HG02571 (cell line): ENCODE data around the gene HYOU1.
"Not testable (repeated sequence)": the region's sequence is repeated elsewhere in the genome, so short reads cannot be mapped to it uniquely, and the experiment has no call there.

Experiments used
- ATAC-seq: cut with Tn5 transposase; IDR thresholded peaks from one replicate; pipeline ENCODE4 v1.9.1; 2021; ENCODE audit warnings: mild to moderate bottlenecking, moderate library complexity; ENCODE audit not compliant: unreplicated experiment

HYOU1 gene

DNA sequence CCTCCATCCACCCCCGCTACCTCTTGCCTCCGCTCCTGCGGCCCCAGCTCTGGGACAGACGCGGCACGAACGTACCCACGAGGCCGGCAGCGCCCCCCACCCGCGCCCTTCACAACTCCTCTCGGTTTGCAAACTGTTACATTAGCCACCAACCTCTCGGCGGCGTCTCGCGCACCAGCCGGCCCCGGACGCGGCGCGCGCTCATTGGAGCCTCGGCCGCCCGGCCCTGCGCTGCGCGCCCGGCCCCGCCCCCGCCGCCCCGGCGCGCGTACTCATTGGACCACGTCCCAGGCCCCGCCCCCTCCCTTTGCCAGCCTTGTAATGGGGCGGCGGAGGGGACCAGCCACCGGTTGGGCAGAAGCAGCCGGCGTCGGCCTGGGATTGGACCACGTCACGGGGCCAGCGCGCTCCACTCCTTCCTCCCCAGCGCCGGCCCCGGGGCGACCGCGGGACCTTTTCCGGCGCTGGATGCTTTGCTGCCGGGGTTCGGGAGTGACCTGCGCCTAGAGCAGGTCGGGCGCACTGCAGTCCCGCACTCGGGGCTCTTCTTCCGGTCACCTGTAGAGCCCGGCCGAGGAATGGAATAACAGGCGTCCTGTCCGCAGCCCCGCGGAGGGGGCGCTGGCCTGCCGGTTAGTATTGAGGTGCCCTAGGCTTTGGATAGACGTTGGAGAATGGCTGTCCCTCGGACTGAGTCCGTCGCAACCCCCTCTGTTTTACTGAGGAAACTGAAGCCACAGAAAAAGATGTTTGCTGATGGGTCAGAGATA lies at the start of gene HYOU1:
Gene HYOU1 (minus strand): TSS at position 206 of the 770 bp plus-strand sequence. CDS start 1,045 bp downstream, outside the sequence.
- peak; percentile 93 for ATAC-seq

GRCh38 chr11:119103793-119104192 lies 46.8 kb upstream of the HYOU1 start:
- no peak for ATAC-seq

DNA sequence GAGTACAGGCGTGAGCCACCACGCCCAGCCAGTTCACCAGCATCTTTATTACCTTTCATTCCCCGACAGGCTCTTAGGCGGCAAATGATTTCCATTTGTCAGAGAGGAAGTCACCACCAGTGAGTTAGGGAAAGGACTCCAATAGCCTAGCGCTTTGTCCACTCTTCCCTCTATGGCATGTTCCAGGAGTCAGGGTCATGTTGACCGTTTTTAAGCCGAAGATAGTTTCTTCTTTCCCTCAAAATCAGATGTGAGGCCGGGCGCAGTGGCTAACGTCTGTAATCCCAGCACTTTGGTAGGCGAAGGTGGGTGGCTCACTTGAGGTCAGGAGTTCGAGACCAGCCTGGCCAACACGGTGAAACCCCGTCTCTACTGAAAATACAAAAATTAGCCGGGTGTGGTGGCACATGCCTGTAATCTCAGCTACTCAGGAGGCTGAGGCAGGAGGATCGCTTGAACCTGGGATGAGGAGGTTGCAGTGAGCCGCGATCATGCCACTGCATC lies 46.2 kb upstream of the HYOU1 start:
- ATAC-seq: not testable (repeated sequence)

GRCh38 chr11:119101759-119102423 lies 44.9 kb upstream of the HYOU1 start, which contains the start of gene DPAGT1:
TSS of gene DPAGT1 (minus strand) at chr11:119101853. CDS start at chr11:119101655, 198 bp downstream.
- ATAC-seq: peak; percentile 81

GRCh38 chr11:119100994-119101758 lies 44.2 kb upstream of the HYOU1 start:
- ATAC-seq: peak; percentile 20

DNA sequence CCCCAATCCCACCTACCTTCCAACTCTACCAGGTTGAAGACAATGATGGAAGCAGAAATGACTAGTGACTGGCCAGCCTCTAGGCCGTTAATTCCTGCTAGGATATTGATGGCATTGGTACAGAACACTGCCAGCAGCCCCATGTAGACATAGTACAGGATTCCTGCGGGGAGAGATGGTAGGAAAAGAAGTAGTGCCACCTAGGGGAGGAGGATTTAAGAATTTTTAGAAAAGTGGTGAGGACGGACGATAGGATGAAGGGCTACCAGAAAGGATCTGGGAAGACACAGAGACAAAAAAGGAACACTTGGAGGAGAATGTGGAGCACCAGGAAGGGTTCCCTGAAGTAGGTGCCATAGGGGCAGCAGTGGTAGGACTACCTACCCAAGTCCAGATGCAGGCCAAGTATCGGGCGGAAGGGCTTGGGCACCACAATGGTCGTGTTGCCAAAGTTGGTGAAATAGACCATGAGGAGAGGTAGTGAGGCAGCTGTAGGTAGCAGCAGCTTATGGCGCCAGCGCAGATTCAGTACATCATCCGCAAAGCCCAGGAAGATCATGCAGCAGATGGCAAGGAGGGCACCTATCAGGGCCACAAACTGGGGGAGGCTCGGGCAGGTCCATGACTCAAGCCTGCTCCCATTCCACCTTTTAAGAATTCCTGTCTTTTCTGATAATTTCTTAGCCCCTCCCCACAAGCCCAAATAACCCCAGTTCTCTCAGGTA lies 43.4 kb upstream of the HYOU1 start:
- no peak for ATAC-seq

DNA sequence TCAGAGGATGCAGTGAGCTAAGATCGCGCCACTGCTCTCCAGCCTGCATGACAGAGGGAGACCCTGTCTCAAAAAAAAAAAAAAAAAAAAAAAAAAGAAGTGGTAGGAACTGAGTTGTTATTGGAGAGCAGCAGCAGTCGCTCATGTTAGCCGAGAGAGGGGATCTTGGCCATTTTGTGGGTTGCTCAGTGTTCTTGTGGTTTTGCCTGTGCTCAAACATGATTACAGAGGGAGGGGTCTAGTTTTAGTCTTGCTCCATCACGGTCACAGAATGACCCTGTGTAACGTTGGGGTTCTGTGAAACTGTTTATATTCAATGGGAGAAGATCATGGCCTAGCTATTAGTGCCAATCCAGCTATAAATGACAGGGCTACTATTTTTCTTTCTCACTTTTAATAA lies 42.7 kb upstream of the HYOU1 start:
- no peak for ATAC-seq

- ATAC-seq: peak; percentile 78
Measured at GRCh38 chr11:119095066-119095880, 38.3 kb upstream of the HYOU1 start.

GRCh38 chr11:119094816-119095065 lies 37.7 kb upstream of the HYOU1 start:
- peak; percentile 44 for ATAC-seq

DNA sequence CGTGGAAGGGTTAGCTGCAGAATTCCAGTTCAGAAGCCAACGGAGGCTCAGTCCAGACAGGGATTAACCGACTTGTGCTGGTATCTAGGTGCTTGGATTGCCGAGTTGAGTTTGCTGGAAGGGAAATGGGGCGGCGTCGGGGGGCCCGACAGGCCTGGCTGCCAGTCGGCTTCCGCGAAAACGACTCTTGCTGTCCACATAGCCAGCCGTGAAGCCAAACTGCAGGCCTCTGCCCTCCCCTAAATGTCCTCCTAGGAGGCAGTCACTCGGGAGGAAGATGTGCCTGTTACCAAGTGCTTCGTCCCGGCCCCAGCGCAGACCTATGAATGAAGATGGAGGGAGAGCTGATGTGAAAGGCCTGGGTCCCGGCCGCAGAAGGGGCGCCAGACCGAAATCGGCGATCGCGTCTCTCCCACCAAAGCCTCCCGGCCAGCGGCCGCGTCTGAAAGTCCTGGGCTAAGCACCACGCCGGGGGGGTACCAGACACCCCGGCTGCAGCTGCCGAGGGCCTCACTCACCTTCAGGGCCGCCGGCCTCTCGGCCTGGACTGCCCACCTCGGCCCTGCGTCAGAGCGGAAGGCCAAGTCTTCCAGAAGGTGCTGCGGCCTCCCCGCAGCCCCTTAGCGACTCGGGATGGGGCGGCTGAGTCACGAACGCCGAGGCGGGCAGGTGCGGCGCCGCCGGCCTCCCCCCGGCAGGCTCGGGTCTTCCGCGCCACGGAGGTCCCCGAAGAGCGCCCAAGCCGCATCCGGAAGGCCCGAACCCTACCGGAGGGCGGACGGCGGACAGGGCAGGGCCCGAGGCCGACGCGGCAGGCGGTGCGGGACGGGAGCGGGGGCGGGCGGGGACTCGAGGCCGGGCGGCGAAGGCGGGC lies 37.2 kb upstream of the HYOU1 start:
- ATAC-seq: no peak

DNA sequence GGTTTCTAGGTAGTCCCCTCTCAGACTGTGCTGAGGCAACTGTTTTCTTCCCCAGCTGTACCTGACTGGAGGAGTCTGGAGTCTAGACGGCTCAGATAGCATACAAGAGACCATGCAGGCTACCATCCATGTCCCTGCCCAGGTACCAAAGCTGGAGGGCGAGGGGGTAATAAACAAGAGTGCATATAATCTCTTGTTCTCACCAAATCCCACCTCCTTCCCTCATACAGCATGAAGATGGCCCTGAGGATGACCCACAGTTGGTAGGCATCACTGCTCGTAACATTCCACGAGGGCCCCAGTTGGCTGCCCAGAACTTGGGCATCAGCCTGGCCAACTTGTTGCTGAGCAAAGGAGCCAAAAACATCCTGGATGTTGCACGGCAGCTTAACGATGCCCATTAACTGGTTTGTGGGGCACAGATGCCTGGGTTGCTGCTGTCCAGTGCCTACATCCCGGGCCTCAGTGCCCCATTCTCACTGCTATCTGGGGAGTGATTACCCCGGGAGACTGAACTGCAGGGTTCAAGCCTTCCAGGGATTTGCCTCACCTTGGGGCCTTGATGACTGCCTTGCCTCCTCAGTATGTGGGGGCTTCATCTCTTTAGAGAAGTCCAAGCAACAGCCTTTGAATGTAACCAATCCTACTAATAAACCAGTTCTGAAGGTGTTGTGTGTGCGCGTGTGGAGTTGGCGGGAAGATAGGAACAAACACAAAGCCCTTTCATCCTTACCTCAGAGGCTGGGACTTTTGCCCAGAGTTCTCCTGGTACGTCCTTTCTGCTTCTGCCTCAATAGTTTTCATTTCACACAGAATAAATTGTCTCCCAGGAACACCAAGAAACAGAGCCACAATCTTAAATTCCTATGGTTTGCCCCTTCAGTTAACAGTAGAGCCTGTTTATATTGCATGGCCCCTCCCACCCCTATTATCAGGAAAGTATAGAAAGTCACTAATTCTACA lies 36.2 kb upstream of the HYOU1 start:
- ATAC-seq: no peak

DNA sequence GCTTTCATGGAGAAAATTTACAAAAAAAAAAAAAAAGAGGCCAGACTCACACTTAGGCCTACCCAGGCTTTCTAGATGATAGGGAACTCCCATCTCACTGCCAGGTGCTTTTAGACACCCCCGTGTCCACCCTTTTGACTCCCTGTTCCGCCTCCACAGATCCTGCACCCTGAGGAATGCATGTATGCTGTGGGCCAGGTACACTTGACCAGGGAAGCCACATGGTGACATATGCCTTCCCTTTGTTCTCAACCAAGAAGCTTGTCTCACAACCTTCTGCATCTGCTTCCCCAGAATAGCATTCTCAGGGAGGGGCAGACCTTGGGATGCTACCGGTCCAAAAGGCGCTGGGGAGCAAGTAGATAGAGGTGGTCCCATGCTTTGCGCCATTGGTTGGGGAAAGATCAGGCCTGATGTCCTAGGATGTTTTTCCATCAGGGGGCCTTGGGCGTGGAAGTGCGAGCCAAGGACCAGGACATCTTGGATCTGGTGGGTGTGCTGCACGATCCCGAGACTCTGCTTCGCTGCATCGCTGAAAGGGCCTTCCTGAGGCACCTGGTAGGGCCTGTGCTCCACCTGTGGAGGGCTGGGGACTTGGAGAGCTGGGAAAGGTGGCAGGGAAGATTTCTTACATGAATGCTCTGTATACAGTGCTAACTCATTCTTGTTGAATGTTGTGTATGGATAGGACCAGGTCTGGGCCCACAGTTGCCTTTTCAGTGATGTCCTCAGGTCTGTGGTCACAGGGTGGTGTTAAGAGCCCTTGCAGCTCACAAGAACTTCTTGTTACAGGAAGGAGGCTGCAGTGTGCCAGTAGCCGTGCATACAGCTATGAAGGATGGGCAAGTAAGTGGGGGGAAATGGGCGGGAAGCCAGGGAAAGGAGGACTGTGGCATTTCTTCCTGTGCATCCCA lies 35.2 kb upstream of the HYOU1 start:
- no peak for ATAC-seq

- ATAC-seq: no peak
Measured at GRCh38 chr11:119091178-119091577, 34.2 kb upstream of the HYOU1 start.

- ATAC-seq: no peak
Measured at GRCh38 chr11:119089319-119089718, 32.3 kb upstream of the HYOU1 start.

DNA sequence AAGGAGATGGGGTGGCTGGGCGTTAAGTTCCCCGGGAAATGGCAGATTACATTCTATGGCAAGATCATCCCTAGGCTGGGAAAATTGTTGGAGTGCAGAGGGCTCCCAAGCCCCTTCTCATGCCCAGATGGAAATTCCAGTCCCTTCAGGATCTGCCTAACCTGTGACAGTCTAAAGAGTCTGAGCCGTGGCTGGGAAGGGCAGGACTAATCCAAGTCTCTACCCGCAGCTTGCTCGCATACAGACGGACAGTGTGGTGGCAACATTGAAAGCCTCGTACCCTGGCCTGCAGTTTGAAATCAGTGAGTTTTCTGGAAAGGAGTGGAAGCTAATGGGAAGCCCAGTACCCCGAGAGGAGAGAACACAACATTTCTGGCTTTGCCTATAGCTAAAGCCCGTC lies 31.4 kb upstream of the HYOU1 start:
- no peak for ATAC-seq

- no peak for ATAC-seq
Measured at GRCh38 chr11:119087747-119088241, 30.8 kb upstream of the HYOU1 start.

GRCh38 chr11:119087123-119087522 lies 30.1 kb upstream of the HYOU1 start:
- no peak for ATAC-seq
